Measurements from ENCODE around the gene GFPT2. TPM values are rescaled to one million over a fixed set of nuclear protein-coding genes. Genes with fewer than 3 reads are reported as not detected.

Gene GFPT2
- total RNA-seq, 2 experiments from 2014 or later = not detected

DNA sequence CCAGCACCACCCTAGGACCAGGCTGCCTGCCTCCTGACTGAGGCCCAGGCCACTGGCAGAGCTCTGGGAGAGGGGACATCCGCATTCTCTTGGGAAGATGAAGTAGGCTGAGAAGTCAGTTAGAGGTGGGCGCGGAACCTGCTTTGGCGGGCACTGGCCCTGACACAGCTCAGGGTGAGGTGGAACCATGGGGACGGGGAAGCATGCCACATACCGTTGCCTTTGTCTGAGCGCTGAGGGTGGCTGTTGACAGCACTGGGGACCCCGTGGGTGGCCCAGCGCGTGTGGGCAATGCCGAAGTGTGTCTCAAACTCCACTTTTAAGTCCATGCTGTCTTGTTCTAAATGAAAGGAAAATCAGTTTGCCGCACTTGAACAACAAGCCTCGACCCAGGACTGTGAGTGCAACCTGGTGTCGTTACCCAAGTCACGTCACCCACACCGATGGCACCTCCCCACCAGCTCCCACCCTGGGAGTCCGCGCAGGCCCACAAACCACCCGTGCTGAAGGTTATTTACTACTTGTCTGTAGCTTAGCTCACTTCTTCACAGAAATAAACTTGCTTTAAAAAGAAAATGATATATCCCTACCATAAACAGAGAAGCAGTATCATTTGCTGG, 17.4 kb downstream of the GFPT2 start:
- no peak overlapping the region for H3K27ac ChIP-seq (ENCODE audit: low read depth, low read length, poor library complexity, severe bottlenecking)
- CTCF ChIA-PET (ENCODE audit: unreplicated experiment) = no interaction called here
- H3K4me1 ChIP-seq (ENCODE audit: insufficient read depth, low read length, poor library complexity, severe bottlenecking) = no peaks in the 10 kb centered on the region
- H4K20me1 ChIP-seq (ENCODE audit: insufficient read depth, low read length) = no peaks in the 10 kb centered on the region
- no peak overlapping the region for H3K4me3 ChIP-seq (ENCODE audit: low read depth, low read length, poor library complexity, severe bottlenecking)
- no peaks in the 10 kb centered on the region for H3K9me3 ChIP-seq (ENCODE audit: low read length)
- POLR2A ChIA-PET = no interaction called here
- H3K9me2 ChIP-seq (ENCODE audit: insufficient read depth, low read length) = no peaks in the 10 kb centered on the region
- no TSS peak for BruUV-seq (replicated peaks)
- no peaks in the 10 kb centered on the region for H3K79me2 ChIP-seq (ENCODE audit: insufficient read depth, low read depth, low read length)
- H3K36me3 ChIP-seq (ENCODE audit: insufficient read depth, low read length) = no peaks in the 10 kb centered on the region
- DNase-seq (ENCODE audit: low spot score) = no peak
- intact Hi-C loops (cut with micrococcal nuclease; ENCODE audit: unreplicated experiment) = no loop called here
- TF ChIP-seq EZH2phosphoT487 (IDR thresholded peaks at IDR 0.05; ENCODE audit: borderline replicate concordance, low read depth, low read length) = no peak
- no peak overlapping the region for H2AFZ ChIP-seq (ENCODE audit: low read length)
- no peak overlapping the region for H3K4me2 ChIP-seq (ENCODE audit: low read length)

DNA sequence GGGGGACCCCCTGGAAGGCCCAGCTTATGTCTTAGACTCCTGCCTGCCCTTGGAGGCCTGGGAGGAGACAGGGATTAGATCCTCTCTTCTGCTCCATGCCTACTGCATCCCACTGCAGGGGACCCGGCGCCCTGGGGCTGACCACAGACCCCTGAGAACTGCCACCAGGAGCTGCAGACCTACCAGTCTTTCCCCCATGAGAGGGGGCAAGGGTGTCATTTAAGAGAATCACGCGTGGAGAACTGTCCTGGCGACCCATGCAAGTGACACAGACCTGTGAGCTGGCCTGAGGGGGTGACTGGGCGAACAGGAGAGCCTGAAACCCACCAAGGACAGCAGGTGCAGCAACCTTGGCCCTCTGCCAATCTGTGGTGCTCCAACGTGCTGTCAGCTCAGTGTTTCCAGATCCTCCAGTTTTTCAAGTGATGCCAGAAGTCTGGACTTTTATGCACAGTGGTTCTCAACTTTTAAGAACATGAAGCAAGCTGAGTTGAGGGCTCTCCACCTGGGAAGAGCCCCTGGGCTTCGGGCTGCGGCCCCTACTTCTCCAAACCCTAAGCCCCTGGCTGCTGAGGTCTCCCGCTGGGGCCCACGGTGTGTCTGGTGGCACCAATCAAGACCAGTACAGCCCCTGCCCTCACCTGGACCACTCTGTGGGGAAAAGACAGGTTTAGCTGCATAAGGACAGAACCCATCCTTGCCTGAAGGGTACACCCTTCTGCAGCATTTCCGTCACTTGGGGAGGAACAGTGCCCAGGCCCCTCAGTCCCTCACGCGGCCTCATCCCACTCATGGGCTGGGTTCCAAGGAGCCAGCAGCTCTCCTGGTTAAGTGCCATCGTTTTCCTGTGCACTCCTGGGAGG, 18.2 kb downstream of the GFPT2 start:
- POLR2A ChIA-PET = interaction anchor here (0.6 kb wide), 1 partner anchor 244 kb away, joined by 3 read pairs; no protein-coding TSS in a partner anchor
- CTCF ChIA-PET (ENCODE audit: unreplicated experiment) = no interaction called here
- intact Hi-C loops (cut with micrococcal nuclease; ENCODE audit: unreplicated experiment) = no loop called here

DNA sequence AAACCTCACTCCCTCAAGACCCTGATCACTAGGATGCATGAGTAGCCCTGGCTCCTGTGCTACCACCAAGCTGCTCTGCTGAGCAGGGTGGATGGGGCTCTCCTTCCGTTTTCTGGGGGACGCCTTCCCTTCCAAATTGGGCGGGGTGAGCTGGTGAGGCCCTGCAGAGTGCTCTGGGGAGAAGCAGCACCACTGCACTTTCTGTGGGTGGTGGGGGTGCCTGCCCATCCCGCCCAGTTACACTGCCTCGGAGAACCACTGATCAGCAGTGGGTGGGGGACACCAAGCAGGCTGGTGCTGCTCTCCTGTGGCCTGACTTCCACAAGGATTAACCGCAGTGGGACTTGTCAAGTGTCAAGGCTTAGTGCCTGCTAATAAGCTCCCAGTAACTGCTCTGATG, 19.0 kb downstream of the GFPT2 start:
- no peaks in the 10 kb centered on the region for H3K4me1 ChIP-seq (ENCODE audit: insufficient read depth, low read length, poor library complexity, severe bottlenecking)
- no peaks in the 10 kb centered on the region for H4K20me1 ChIP-seq (ENCODE audit: insufficient read depth, low read length)
- ChIA-PET POLR2A (no interaction called here), CTCF (ENCODE audit: unreplicated experiment) (no interaction called here)
- no peaks in the 10 kb centered on the region for H3K9me3 ChIP-seq (ENCODE audit: low read length)
- intact Hi-C loops (cut with micrococcal nuclease; ENCODE audit: unreplicated experiment) = no loop called here
- no TSS peak for BruUV-seq (replicated peaks)
- no peak overlapping the region for H3K4me2 ChIP-seq (ENCODE audit: low read length)
- H2AFZ ChIP-seq (ENCODE audit: low read length) = no peak overlapping the region
- no peaks in the 10 kb centered on the region for H3K79me2 ChIP-seq (ENCODE audit: insufficient read depth, low read depth, low read length)
- no peak overlapping the region for H3K27ac ChIP-seq (ENCODE audit: low read depth, low read length, poor library complexity, severe bottlenecking)
- TF ChIP-seq EZH2phosphoT487 (IDR thresholded peaks at IDR 0.05; ENCODE audit: borderline replicate concordance, low read depth, low read length) = no peak
- TF ChIP-seq, protein P1, sequence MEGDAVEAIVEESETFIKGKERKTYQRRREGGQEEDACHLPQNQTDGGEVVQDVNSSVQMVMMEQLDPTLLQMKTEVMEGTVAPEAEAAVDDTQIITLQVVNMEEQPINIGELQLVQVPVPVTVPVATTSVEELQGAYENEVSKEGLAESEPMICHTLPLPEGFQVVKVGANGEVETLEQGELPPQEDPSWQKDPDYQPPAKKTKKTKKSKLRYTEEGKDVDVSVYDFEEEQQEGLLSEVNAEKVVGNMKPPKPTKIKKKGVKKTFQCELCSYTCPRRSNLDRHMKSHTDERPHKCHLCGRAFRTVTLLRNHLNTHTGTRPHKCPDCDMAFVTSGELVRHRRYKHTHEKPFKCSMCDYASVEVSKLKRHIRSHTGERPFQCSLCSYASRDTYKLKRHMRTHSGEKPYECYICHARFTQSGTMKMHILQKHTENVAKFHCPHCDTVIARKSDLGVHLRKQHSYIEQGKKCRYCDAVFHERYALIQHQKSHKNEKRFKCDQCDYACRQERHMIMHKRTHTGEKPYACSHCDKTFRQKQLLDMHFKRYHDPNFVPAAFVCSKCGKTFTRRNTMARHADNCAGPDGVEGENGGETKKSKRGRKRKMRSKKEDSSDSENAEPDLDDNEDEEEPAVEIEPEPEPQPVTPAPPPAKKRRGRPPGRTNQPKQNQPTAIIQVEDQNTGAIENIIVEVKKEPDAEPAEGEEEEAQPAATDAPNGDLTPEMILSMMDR (conservative IDR thresholded peaks at IDR 0.05; ENCODE audit: low read length) = no peak
- H3K36me3 ChIP-seq (ENCODE audit: insufficient read depth, low read length) = no peaks in the 10 kb centered on the region
- H3K4me3 ChIP-seq (ENCODE audit: low read depth, low read length, poor library complexity, severe bottlenecking) = no peak overlapping the region
- DNase-seq (ENCODE audit: low spot score) = no peak
- H3K9me2 ChIP-seq (ENCODE audit: insufficient read depth, low read length) = no peaks in the 10 kb centered on the region

More for the DNA sequence above, 18.2 kb downstream of the GFPT2 start:
- no peak for DNase-seq (ENCODE audit: low spot score)
- H3K79me2 ChIP-seq (ENCODE audit: insufficient read depth, low read depth, low read length) = no peaks in the 10 kb centered on the region
- H3K9me2 ChIP-seq (ENCODE audit: insufficient read depth, low read length) = no peaks in the 10 kb centered on the region
- H3K4me2 ChIP-seq (ENCODE audit: low read length) = no peak overlapping the region
- H3K4me3 ChIP-seq (ENCODE audit: low read depth, low read length, poor library complexity, severe bottlenecking) = no peak overlapping the region
- no peaks in the 10 kb centered on the region for H4K20me1 ChIP-seq (ENCODE audit: insufficient read depth, low read length)
- no peak overlapping the region for H2AFZ ChIP-seq (ENCODE audit: low read length)
- TF ChIP-seq, protein P1 (conservative IDR thresholded peaks at IDR 0.05; ENCODE audit: low read length) = no peak
- BruUV-seq (replicated peaks) = no TSS peak
- H3K36me3 ChIP-seq (ENCODE audit: insufficient read depth, low read length) = no peaks in the 10 kb centered on the region
- no peaks in the 10 kb centered on the region for H3K4me1 ChIP-seq (ENCODE audit: insufficient read depth, low read length, poor library complexity, severe bottlenecking)
- no peak overlapping the region for H3K27ac ChIP-seq (ENCODE audit: low read depth, low read length, poor library complexity, severe bottlenecking)
- no peaks in the 10 kb centered on the region for H3K9me3 ChIP-seq (ENCODE audit: low read length)
